Caki2 (cell line): ENCODE results near the gene HTR3C. TPM values are rescaled to one million over a fixed set of nuclear protein-coding genes. Genes with fewer than 3 reads are reported as not detected.
"Not testable (repeated sequence)": the region's sequence is repeated elsewhere in the genome, so short reads cannot be mapped to it uniquely, and the experiment has no call there.

Experiments used
- DNase-seq: peaks from one replicate; pipeline ENCODE4 v3.0.0-alpha.2; 2015; ENCODE audit warnings: low read depth
- in situ Hi-C: cut with HindIII; loops from 2 replicates; pipeline ENCODE4 v1.10.0; 2016; ENCODE audit warnings: low sequenced_read_pairs, low pct_unique_long_range_greater_than_20kb, mixed read lengths
- total RNA-seq: library from RNA; depleted of rRNA; stranded (reverse); fragments of >200 nt; shearing (Covaris generic); gene quantifications from 2 replicates; pipeline ENCODE4 v1.2.3, GENCODE V29; 2014; ENCODE audit warnings: low replicate concordance; rRNA removed

HTR3C gene, protein sequence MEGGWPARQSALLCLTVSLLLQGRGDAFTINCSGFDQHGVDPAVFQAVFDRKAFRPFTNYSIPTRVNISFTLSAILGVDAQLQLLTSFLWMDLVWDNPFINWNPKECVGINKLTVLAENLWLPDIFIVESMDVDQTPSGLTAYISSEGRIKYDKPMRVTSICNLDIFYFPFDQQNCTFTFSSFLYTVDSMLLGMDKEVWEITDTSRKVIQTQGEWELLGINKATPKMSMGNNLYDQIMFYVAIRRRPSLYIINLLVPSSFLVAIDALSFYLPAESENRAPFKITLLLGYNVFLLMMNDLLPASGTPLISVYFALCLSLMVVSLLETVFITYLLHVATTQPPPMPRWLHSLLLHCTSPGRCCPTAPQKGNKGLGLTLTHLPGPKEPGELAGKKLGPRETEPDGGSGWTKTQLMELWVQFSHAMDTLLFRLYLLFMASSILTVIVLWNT
- total RNA-seq = not detected in 2 replicates

DNA sequence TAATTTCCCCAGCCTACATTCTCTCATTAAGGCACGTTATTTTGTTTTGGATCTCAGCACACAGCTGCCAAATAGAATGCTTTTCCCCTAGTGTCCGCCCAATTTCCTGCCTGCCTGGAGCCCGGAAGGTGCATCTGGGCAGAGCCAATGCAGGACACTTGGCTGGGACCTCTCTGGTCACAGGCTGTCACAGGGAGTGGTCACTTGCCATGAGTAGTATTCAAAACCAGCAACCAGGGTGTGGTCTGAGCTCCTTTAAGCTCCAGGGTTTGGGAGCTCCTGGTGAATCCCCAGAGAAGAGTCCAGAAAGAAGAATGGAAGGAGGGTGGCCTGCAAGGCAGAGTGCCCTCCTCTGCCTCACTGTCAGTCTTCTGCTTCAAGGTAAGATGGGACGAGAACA, at the start of gene HTR3C:
TSS of gene HTR3C (plus strand) at position 281 of the 400 bp plus-strand sequence. CDS start at position 315, 34 bp downstream.
- no peak for DNase-seq
- in situ Hi-C loops = no loop called here

DNA sequence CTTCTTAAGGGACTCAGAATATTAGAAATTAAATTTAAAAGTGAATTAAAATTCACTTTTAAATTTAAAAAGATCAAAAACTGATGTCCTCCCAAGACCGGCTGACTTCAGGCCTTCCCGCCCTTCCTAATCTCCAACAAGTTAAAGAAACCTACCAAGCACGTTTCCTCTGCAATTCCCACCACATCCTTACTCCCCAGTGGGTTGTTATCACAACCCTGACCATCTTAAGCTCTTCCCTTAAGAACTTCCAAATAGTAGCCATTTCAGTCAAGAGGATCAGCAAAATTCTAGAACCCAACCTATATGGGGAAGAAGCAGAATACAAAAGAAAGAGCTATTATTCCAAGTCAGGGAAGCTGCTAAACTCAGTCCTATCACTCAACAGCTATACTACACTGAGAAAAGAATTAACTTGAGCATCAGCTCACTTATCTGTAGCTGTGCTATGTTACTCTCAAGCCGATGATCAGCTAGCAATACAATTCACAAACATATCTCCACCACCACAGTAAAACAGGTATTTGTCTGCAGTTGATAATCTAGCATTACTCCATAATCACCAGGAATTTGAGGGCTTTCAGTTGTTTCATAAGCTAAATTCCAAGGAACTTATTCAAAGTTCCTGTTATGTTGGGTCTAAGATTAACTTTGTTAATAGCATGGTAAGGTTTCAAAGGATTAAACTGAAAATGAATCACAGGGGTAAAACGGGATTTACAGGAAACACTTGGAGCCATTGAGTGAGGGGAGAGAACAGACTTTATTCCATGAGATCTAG, 49.5 kb upstream of the HTR3C start:
- no peak for DNase-seq
- in situ Hi-C loops = no loop called here

DNA sequence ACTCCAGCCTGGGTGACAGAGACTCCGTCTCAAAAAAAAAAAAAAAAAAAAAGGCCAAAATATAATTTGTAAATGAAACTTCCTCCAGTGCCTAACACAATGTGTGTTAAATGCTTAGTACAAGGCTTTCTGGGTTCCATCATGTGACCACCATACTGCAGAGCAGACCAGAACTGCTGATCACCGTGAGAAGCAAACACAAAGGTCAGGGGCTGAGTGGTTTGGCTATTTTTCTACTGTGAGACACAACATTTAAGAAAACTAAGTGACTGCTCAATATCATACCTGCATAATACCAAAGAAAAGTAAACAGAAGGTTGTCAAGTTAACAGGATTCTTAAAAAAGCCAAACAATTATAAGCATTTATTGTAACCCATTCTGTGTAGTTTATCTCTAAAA, 48.4 kb upstream of the HTR3C start:
- in situ Hi-C loops = no loop called here

DNA sequence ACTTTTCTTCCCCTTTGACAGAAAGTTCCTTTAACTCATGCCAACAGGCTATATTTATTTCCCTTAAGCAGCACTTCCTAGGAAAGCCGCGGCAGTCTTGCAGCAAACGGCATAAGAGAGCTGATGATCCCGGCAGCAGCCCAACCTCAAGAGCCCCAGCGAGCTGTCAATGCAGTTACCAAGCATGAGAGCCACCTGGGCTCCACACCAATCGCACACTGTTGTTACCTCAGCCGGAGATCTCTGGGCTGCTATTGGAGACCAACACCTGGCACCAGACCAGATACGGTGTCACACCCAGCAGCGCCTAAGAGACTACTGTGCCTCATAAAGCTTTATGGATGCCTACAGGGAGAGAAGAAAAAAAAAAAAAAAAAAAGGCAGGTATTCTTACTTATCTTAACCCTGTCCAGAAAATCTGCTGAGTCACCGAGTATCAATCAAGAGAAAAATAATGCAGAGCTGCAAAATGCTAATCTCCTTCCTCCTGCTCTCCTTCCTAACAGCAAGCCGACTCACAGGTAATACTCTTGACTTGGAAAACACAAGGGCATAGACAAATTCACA, 46.8 kb upstream of the HTR3C start:
- in situ Hi-C loops = no loop called here
- DNase-seq = peak; percentile 94

More for the DNA sequence above, 48.4 kb upstream of the HTR3C start:
- no peak for DNase-seq

DNA sequence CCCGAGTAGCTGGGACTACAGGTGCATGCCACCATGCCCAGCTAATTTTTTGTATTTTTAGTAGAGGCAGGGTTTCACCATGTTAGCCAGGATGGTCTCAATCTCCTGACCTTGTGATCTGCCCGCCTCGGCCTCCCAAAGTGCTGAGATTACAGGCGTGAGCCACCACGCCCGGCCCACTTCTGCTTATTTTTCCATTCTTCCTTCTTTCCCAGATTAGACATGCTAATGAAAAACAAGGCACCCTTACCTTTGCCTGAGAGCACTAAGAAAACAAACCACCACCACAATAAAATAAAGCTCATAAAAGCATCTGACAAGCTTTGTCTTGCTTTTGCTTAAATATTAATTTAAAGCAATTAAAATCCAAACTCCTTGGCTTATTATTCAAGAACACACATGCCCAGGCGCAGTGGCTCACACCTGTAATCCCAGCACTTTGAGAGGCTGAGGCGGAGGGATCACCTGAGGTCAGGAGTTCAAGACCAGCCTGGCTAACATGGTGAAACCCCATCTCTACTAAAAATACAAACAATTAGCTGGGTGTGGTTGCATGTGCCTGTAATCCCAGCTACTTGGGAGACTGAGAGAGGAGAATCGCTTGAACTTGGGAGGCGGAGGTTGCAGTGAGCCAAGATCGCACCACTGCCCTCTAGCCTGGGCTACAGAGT, 45.6 kb upstream of the HTR3C start:
- DNase-seq, in situ Hi-C loops: not testable (repeated sequence)

DNA sequence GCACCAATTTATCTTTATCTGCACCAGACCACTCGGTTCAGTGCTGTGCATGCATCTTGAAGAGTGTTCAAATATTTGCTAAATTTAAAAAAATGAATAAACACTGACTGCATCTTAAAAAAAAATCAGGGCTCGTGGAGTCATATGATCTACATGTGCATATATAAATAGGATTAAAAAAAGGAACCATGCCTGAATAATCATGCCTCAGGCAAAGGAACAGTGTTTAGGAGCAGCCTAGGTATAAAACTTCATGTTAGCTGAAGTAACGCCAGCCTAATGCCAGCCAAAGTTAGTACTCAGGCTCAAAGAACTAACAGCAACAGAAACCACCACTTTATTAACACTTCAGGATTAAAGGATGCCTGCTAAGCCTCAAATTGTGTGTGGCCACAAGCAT, 44.7 kb upstream of the HTR3C start:
- in situ Hi-C loops = no loop called here
- no peak for DNase-seq

DNA sequence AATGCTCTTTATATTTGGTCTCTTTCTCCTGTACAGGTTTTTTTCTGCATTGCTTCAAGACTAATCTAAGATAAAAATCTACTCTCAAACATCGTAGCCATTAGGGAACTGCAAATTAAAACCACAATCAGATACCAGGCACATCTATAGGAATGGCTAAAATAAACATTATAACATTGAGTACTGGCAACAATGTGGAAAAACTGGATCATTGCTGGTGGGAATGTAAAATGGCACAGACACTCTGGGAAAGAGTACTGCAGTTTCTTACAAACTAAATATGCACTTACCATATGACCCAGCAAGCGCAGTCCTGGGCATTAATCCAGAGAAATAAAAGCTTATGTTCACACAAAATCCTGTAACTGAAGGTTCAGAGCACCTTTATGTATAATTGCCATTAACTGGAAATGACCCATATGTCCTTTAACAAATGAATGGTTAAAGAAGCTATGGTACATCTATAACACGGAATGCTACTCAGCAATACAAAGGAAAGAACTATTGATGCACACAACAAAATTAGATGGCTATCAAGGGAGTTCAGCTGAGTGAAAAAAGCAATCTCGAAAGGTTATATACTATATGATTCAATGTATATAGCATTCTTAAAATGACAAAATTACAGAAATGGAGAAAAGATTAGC, 41.5 kb upstream of the HTR3C start:
- in situ Hi-C loops = no loop called here
- no peak for DNase-seq

DNA sequence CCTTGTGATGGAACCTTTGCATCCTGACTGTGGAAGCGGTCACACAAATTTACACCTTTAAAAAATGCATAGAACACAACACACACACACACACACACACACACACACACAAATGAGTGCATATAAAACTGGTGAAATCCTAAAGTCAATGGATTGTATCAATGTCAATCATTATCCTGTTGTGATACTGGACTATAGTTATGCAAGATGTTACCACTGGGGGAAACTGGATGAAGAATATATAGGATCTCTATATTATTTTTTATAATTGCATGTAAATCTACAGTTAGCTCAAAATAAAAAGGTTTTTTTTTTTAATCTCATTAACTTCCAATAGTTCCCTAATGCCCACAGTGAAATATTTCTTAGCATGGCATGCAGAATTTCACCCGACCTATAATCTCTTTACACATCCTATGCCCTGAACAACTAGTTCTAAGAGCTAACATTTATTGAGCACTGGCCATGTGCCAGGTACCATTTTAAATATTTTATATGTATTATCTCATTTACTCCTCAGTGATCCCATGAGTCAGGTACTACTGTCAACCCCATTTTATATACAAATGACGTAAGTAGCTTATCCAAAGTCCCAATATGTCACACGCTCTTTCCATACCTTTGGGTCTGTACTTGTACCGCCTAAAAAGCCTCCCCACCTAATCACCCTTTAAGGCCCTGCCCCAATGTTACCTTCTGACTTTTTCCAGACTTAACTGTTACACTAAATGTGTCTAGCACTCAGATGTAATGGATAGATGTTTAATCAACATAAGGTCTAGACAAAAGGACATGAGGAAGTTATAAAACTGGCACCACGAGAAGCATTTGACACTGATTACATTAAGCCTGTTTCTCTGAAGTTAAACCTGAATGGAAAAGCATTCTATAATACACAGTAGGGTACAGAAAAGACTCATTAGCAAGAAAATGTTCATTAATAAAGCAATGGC, 40.6 kb upstream of the HTR3C start:
- no peak for DNase-seq
- in situ Hi-C loops = no loop called here

DNA sequence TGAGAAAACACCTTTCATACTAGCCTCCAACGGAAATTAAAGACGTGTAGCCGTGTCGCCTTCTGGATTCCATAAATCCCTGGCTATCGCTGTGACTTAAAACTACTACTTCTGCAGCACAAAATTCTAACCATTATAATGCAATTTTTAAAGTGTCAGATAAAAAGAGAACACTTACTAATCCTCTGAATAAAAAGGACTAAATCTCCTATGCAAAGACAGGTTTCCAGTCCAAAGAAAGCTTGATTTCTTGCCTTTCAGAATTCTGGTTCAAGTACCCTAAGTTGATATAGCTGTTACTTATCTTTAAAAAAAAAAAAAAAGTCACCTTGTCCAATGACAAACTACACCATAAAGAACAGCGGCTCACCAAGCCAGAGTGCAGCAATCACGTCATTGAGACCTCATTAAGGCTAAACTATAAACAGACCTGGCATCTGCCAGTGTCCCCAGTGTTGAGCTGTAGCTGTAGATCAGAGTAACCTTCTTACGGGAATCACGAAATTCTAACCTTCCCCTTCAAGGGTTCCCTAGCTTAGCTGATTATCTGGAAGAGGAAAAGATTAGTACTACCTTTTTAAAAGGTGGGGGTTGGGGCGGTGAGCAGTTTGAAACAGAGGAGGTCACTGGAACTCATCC, 37.3 kb upstream of the HTR3C start:
- in situ Hi-C loops = no loop called here
- no peak for DNase-seq

DNA sequence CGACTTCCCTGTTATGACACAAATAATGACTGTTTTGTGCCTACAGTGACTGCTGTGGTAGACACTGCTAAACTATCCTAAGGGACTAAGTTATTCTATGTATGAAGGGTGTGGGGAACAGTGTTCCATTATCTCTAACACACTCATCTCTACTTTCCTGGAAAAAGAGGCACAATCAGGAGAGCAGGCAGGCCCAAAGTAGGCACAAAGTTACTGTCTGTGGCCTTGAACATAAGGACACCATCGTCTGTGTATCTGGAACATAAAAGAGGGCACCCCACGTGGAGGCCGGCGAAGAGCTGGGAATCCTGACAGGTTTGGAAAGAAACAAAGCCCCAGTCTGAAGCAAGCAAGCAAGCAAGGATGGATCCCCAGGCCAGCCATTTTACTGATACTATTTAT, 36.7 kb upstream of the HTR3C start:
- in situ Hi-C loops = no loop called here
- no peak for DNase-seq

DNA sequence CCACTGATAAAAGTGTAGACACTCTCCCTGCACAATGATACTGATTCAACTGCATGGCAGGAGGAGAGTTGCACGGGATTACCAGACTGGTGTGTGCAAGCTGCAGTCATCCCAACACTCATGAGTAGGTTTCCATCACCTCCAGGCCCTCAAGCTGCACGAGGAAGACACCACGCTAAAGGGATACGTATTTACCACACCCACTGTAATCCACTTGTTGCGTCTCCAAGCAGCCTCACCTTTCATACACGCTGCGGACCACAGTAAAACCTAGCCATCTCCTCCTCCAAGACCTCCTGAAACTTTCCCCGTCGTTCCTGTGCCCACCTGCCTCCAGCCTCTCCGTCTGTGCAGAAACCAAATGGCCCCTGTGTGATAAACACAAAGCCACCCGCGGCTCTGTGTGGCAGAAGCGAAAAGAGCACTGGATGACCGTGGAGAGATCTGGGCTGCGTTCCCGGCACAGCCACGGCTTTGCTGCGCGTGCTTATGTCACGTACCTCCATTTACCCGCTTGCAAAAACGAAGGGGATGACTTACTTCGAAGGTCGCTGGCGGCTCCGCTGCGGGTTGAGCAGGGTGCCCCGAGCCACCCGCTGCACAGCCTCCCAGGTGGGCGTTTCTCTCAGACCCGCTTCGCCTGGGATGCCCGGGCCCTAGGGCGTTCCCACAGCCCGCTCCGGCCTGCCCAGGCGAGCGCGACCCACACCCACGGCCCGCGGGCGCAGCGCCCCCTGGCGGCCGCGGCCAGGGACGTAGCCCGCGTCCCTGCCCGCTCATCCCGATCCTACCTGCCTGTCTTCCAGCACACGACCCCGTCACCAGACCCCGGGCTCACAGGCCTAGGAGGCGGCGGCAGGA, 35.8 kb upstream of the HTR3C start:
- in situ Hi-C loops = no loop called here
- peak; percentile 71 for DNase-seq

DNA sequence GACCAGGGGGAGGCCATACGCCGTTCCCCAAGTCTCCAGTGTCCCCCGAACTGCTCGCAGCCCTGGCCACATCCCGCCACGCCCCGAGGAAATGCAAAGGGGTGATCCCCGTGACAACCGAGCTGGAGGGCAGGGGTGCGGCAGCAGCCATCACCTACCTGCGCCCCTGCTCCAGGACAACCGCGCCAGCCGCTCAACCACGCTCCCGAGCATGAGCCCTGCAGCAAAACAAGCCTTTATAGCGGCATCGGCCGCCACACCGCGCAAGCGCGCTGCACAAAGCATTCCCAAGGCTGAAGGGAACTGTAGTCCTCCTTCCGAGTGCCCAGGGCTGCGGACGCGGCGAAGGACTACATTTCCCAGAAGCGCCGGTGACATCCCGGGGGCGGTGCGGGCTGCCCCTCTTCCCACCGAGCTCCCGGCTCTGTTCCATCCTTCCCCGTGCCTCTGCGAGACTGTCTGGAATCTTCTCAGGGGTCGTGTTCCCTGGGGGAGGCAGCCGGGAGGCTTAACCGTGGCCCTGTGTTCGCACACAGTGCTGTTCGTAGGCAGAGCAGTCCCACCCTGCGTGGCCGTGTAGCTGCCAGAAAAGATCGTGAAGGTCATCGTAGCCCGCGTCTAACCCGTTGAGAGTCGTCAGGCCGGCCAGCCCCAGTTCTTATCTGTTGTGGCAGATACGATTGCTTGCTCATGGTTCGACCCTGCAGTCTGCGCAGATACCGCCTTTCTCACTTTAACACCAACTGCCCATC, 35.0 kb upstream of the HTR3C start, which contains the start of gene ABCC5:
TSS of gene ABCC5 (minus strand) at position 213 of the 752 bp plus-strand sequence. CDS start 3,492 bp downstream, outside the sequence.
- in situ Hi-C loops = no loop called here
- DNase-seq = peak; percentile 88

DNA sequence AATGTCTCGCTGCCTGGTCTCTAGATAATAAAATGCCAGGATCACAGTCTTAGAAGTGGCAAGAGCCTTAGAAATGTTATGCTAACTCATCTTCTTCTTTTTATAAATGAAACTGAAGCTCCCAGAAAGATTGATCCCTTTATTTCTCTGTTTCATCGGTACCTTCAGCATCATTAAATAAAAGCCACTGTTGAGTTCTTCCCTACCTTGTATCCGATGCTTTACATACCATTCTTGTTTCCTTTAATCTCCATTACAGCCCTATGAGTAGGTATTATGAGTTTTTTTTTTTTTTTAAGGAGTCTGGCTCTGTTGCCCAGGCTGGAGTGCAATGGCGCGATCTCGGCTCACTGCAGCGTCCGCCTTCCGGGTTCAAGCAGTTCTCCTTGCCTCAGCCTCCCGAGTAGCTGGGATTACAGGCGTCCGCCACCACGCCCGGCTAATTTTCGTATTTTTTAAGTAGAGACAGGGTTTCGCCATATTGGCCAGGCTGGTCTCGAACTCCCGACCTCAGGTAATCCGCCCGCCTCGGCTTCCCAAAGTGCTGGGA, 34.3 kb upstream of the HTR3C start:
- in situ Hi-C loops = no loop called here
- no peak for DNase-seq

DNA sequence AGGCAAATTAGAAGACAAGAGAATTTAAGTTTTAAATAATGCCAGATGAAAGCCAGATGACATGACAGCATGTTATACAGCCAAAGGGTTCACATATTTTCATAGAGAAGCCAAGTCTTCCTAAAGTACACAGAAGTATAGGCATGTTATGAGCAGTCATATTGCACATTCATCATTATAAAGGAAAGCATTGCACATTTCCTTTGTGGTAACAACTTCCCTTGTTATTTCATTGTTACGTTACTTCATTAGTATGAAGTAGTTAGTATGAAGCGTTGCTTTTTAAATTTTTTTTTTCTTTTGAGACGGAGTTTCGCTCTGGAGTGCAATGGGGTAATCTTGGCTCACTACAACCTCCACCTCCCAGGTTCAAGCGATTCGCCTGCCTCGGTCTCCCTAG, 30.5 kb upstream of the HTR3C start:
- in situ Hi-C loops = no loop called here
- no peak for DNase-seq

DNA sequence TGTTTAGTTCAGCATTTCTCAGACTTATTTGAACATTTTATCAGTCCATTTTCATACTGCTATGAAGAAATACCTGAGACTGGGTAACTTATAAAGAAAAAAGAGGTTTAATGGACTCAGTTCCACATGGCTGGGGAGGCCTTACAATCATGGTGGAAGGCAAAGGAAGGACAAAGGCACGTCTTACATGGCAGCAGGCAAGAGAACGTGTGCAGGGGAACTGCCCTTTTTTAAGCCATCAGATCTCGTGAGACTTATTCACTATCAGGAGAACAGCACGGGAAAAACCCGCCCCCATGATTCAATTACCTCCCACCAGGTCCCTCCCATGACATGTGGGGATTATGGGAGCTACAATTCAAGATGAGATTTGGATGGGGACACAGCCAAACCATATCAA, 27.6 kb upstream of the HTR3C start:
- DNase-seq, in situ Hi-C loops: not testable (repeated sequence)
